KMS-11 (cell line): ENCODE data around the gene UNC5B.

ENCODE experiments used
- H2AFZ ChIP-seq: fragments of 200-600 bp; sonication (generic); 2 replicates; pipeline ENCODE4 v1.6.1; 2016; ENCODE audit warnings: antibody characterized with exemption, mixed run types, low read depth
- H3K27ac ChIP-seq: fragments of 200-600 bp; sonication (generic); 2 replicates; pipeline ENCODE4 v1.6.1; 2016; ENCODE audit warnings: mild to moderate bottlenecking, mixed run types
- H3K27me3 ChIP-seq: fragments of 200-600 bp; sonication (generic); 2 replicates; pipeline ENCODE4 v1.6.1; 2017; ENCODE audit warnings: mild to moderate bottlenecking, low read depth, mixed run types, moderate library complexity; ENCODE audit not compliant: insufficient read depth
- H3K36me3 ChIP-seq: fragments of 200-600 bp; sonication (generic); 2 replicates; pipeline ENCODE4 v1.6.1; 2017; ENCODE audit warnings: mild to moderate bottlenecking, mixed run types; ENCODE audit not compliant: insufficient read depth
- H3K4me1 ChIP-seq: fragments of 200-600 bp; sonication (generic); 2 replicates; pipeline ENCODE4 v1.6.1; 2016; ENCODE audit warnings: mild to moderate bottlenecking, low read depth, mixed run types; ENCODE audit not compliant: poor library complexity, severe bottlenecking
- H3K4me2 ChIP-seq: fragments of 200-600 bp; sonication (generic); 2 replicates; pipeline ENCODE4 v1.7.0; 2016; ENCODE audit warnings: mild to moderate bottlenecking, mixed run types
- H3K4me3 ChIP-seq: fragments of 200-600 bp; sonication (generic); IDR thresholded peaks from 2 replicates; pipeline ENCODE4 v1.6.1; 2017; ENCODE audit warnings: low read depth, low read length, mixed read lengths; ENCODE audit not compliant: insufficient read depth
- H3K79me2 ChIP-seq: fragments of 200-600 bp; sonication (generic); 2 replicates; pipeline ENCODE4 v1.6.1; 2016; ENCODE audit warnings: low read depth, mixed run types; ENCODE audit not compliant: insufficient read depth
- H3K9ac ChIP-seq: fragments of 200-600 bp; sonication (generic); 2 replicates; pipeline ENCODE4 v1.6.1; 2016; ENCODE audit warnings: mild to moderate bottlenecking, mixed run types
- H4K20me1 ChIP-seq: fragments of 200-600 bp; sonication (generic); 2 replicates; pipeline ENCODE4 v1.6.1; 2016; ENCODE audit warnings: mild to moderate bottlenecking, mixed run types; ENCODE audit not compliant: insufficient read depth
- CTCF ChIP-seq: fragments of 200-600 bp; sonication (generic); conservative IDR thresholded peaks from 2 replicates; pipeline ENCODE4 v1.6.1; 2017; ENCODE audit warnings: low read depth, mild to moderate bottlenecking, antibody characterized with exemption, low read length, moderate library complexity, mixed read lengths

UNC5B gene

DNA sequence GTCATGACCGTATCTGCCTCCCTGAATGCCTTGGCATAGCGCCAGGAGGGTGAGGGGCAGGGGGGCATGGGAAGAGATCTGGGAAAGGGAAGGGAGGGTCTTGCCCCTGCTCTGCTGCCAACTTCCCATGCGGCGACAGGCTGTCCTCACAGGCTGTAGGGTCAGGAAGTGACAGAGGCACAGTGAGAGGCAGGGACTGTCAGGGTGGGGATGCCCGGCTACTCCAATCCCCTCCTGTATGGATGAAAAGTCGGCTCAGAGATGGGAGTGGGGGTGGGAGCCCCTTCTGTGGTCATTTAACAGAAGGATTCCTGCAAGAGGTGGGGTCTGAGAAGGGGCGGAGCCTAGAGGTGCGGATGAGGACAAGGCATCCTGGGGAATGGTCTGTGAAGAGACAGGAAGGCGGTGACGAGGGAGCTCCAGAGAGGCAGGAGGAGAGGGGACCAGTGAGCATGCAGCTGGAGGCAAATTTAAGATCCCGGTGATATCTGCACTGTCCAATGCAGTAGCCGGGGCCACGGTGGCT lies 20.8 kb upstream of the UNC5B start:
- Histone ChIP-seq H2AFZ (no peak overlapping the region), H4K20me1 (no peaks in the 10 kb centered on the region), H3K27me3 (no peaks in the 10 kb centered on the region), H3K27ac (no peak overlapping the region), H3K9ac (no peak overlapping the region), H3K4me3 (no peak overlapping the region), H3K36me3 (no peaks in the 10 kb centered on the region), H3K4me1 (no peaks in the 10 kb centered on the region), H3K79me2 (no peaks in the 10 kb centered on the region), H3K4me2 (no peak overlapping the region)
- TF ChIP-seq CTCF: no peak

GRCh38 chr10:71193516-71193915 lies 18.9 kb upstream of the UNC5B start:
- H3K27me3 ChIP-seq: no peaks in the 10 kb centered on the region
- no peak for TF ChIP-seq CTCF
- H3K27ac ChIP-seq: no peak overlapping the region
- no peaks in the 10 kb centered on the region for H3K79me2 ChIP-seq
- H2AFZ ChIP-seq: no peak overlapping the region
- H3K4me2 ChIP-seq: no peak overlapping the region
- no peaks in the 10 kb centered on the region for H3K36me3 ChIP-seq
- H3K9ac ChIP-seq: no peak overlapping the region
- H3K4me1 ChIP-seq: no peaks in the 10 kb centered on the region
- H3K4me3 ChIP-seq: no peak overlapping the region
- H4K20me1 ChIP-seq: no peaks in the 10 kb centered on the region

GRCh38 chr10:71197955-71198354 lies 14.4 kb upstream of the UNC5B start:
- H2AFZ ChIP-seq: no peak overlapping the region
- H3K4me2 ChIP-seq: no peak overlapping the region
- H3K9ac ChIP-seq: no peak overlapping the region
- H3K27me3 ChIP-seq: no peaks in the 10 kb centered on the region
- no peak for TF ChIP-seq CTCF
- H4K20me1 ChIP-seq: no peaks in the 10 kb centered on the region
- H3K79me2 ChIP-seq: no peaks in the 10 kb centered on the region
- no peaks in the 10 kb centered on the region for H3K36me3 ChIP-seq
- H3K4me3 ChIP-seq: no peak overlapping the region
- no peak overlapping the region for H3K27ac ChIP-seq
- H3K4me1 ChIP-seq: no peaks in the 10 kb centered on the region

DNA sequence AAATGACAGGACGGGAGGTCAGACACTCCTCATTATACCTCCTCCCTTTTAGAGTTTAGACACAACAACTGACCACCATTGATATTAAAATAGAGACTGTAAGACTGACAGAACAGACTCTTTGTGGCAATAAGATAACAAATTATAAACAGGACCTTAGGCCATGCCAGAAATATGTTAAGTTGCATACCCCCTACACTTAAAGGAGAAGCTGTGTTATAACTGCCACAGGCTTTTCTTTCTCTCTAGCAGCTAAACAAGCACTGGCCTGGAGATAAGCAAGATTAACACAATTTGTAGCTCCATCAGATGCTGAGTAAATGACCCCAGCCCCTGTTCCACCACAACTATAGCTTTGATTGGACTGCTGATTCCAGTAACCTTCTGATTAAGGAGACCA lies 10.5 kb upstream of the UNC5B start:
- H3K4me3 ChIP-seq: no peak overlapping the region
- no peaks in the 10 kb centered on the region for H3K27me3 ChIP-seq
- H4K20me1 ChIP-seq: no peaks in the 10 kb centered on the region
- no peak overlapping the region for H3K9ac ChIP-seq
- no peak overlapping the region for H2AFZ ChIP-seq
- H3K79me2 ChIP-seq: no peaks in the 10 kb centered on the region
- H3K27ac ChIP-seq: no peak overlapping the region
- no peaks in the 10 kb centered on the region for H3K36me3 ChIP-seq
- no peak overlapping the region for H3K4me2 ChIP-seq
- H3K4me1 ChIP-seq: no peaks in the 10 kb centered on the region
- no peak for TF ChIP-seq CTCF
